Thyroid gland (tissue), 4 donors: ENCODE results near the gene GTF3C2. TPM values are rescaled to one million over a fixed set of nuclear protein-coding genes. Genes with fewer than 3 reads are reported as not detected.

Experiments
- DNase-seq, 2 donors: peaks; one replicate each; pipeline ENCODE4 v3.0.0-alpha.2; 2019
- H3K27ac ChIP-seq, 3 donors: fragments of 200-600 bp; sonication (generic); 1 replicate in 2 of 3; 2 replicates in 1 of 3; pipeline ENCODE4 v1.5.1; 2016 to 2019; ENCODE audit warnings: mild to moderate bottlenecking in 1 of 3, moderate library complexity in 1 of 3
- H3K27me3 ChIP-seq: fragments of 200-600 bp; sonication (generic); one replicate; pipeline ENCODE4 v1.5.1; 2019
- H3K36me3 ChIP-seq, 2 donors: fragments of 200-600 bp; sonication (generic); one replicate each; pipeline ENCODE4 v1.5.1; 2016 to 2019
- H3K4me1 ChIP-seq, 2 donors: fragments of 200-600 bp; sonication (generic); one replicate each; pipeline ENCODE4 v1.5.1; 2017 to 2019
- H3K4me3 ChIP-seq, 3 donors: fragments of 200-600 bp; sonication (generic); replicated peaks in 1 of 3; 1 replicate in 2 of 3; 2 replicates in 1 of 3; pipeline ENCODE4 v1.5.1; 2016; ENCODE audit warnings: mild to moderate bottlenecking in 1 of 3
- H3K9me3 ChIP-seq: fragments of 200-600 bp; sonication (generic); one replicate; pipeline ENCODE4 v1.5.1; 2017
- POLR2A ChIP-seq, 2 donors: fragments of 450-650 bp; IDR thresholded peaks; one replicate each; pipeline ENCODE4 v1.6.1; 2017; ENCODE audit warnings: antibody characterized with exemption in 2 of 2, mild to moderate bottlenecking in 2 of 2, moderate library complexity in 1 of 2
- WGBS, 2 donors: methylation state at CpG; one replicate each; pipeline ENCODE4 v1.1.5; 2017; 5-methylcytosine and 5-hydroxymethylcytosine counted together
- intact Hi-C: fragments of 100-400 bp; cut with DNase I; formaldehyde crosslinking; loops from one replicate; pipeline ENCODE4 v1.15.1; 2023
- total RNA-seq, 4 donors: library from RNA; depleted of rRNA; stranded (reverse); fragments of >200 nt; gene quantifications; one replicate each; pipeline ENCODE4 v1.2.3, GENCODE V29; 2016
- TF ChIP-seq, protein P1 (sequence below), 6 experiments: fragments of 200-600 bp in 3 of 6; fragments of 450-650 bp in 3 of 6; sonication (generic) in 3 of 6; IDR thresholded peaks; one replicate each; pipeline ENCODE4 v1.5.1; 2016 to 2019; ENCODE audit warnings: antibody characterized with exemption in 6 of 6, mild to moderate bottlenecking in 2 of 6, inconsistent platforms in 1 of 6, moderate library complexity in 1 of 6

GTF3C2 gene
- total RNA-seq = 10 to 100 TPM; 44.7 to 86.6 (median 51.8) TPM

DNA sequence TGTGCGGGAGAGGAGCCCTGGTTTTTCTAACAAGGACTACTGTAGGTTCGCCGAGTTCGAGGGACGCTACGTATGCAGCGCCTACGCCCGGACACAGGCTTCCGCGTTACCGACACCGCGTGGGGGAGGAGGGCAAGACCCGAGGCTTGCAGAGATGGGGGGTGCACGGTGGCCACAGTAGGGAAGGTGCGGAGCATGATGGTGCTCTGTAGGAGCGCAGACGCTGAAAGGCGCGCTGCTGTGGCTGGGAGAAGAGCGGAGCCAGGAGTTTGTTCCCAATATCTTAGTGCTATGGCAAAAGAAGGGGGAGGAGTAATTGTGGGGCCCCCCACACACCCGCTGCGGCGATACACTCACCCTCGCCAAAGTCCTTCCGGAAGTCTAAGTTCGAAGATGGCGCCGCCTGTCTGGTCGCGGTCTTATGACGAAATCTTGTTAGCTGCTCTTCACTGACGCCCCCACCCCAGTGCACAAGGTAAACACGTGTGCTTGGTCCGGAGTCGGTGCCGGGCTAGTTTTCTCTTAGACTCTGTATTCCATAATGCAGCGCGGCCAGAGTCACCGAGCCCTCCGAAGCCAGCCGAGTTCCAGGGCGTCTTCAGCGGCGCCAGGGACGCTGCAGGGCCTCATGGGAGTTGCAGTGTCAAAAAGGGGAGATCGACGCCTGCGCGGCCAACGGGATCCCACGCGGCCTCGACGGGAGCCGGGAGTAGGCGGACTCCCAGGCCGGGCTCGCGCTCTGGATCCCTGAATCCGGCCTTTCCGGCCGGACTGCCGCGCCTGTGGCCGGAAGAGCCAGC lies at the start of gene GTF3C2:
TSS of gene GTF3C2 (minus strand) at position 383 of the 800 bp plus-strand sequence. CDS start 13,210 bp downstream, outside the sequence.
- WGBS, 2 donors = 0% methylated on average over 48 to 52 of the region's 67 CpGs
- H3K36me3 ChIP-seq = no peaks in the 10 kb centered on the region
- peak within 1 kb of the TSS; percentile 33 to 99 (median 73) for H3K4me3 ChIP-seq
- peaks cover 22 to 30% of the 10 kb centered on the region in 2 donors for H3K4me1 ChIP-seq
- H3K9me3 ChIP-seq = no peaks in the 10 kb centered on the region
- TF ChIP-seq, protein P1, sequence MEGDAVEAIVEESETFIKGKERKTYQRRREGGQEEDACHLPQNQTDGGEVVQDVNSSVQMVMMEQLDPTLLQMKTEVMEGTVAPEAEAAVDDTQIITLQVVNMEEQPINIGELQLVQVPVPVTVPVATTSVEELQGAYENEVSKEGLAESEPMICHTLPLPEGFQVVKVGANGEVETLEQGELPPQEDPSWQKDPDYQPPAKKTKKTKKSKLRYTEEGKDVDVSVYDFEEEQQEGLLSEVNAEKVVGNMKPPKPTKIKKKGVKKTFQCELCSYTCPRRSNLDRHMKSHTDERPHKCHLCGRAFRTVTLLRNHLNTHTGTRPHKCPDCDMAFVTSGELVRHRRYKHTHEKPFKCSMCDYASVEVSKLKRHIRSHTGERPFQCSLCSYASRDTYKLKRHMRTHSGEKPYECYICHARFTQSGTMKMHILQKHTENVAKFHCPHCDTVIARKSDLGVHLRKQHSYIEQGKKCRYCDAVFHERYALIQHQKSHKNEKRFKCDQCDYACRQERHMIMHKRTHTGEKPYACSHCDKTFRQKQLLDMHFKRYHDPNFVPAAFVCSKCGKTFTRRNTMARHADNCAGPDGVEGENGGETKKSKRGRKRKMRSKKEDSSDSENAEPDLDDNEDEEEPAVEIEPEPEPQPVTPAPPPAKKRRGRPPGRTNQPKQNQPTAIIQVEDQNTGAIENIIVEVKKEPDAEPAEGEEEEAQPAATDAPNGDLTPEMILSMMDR (IDR thresholded peaks at IDR 0.05) = peak in 3 of 6 experiments; percentile 11 to 31 (median 19)
- peak in 1 of 2 donors; percentile 63 for TF ChIP-seq POLR2A (IDR thresholded peaks at IDR 0.05)
- DNase-seq = peak; percentile 96 to 97
- peak within 1 kb of the TSS; percentile 79 to 91 (median 85) for H3K27ac ChIP-seq
- intact Hi-C loops = loop anchor here (2.0 to 5.0 kb wide), 2 partner anchors 14 to 34 kb away; partner anchors contain the start of genes EIF2B4, MPV17 and SNX17
- no peaks in the 10 kb centered on the region for H3K27me3 ChIP-seq

GRCh38 chr2:27400348-27401135 lies 44.0 kb upstream of the GTF3C2 start:
- 97 to 98% methylated on average over 2 of the region's 2 CpGs for WGBS, 2 donors
- DNase-seq = no peak
- H3K4me3 ChIP-seq = no peak overlapping the region
- no peak overlapping the region for H3K27ac ChIP-seq
- H3K36me3 ChIP-seq = no peaks in the 10 kb centered on the region
- TF ChIP-seq, protein P1 (IDR thresholded peaks at IDR 0.05) = no peak
- TF ChIP-seq POLR2A (IDR thresholded peaks at IDR 0.05) = no peak
- no peaks in the 10 kb centered on the region for H3K4me1 ChIP-seq
- no peaks in the 10 kb centered on the region for H3K27me3 ChIP-seq
- intact Hi-C loops = no loop called here
- no peaks in the 10 kb centered on the region for H3K9me3 ChIP-seq

DNA sequence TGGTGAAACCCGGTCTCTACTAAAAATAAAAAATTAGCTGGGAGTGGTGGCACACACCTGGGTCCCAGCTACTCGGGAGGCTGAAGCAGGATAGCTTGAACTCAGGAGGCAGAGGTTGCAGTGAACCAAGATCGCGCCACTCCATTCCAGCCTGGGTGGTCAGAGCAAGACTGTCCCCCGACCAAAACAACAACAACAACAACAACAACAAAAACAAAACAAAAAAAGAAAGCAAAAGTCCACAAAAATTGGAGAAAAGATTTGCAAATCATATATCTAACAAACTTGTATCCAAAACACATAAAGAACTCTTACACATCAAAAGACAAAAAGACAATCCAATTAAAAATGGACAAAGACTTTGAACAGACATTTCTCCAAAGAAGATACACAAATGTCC lies 42.4 kb upstream of the GTF3C2 start:
- 95 to 98% methylated on average over 5 of the region's 5 CpGs for WGBS, 2 donors
- intact Hi-C loops = no loop called here
- no peaks in the 10 kb centered on the region for H3K27me3 ChIP-seq

DNA sequence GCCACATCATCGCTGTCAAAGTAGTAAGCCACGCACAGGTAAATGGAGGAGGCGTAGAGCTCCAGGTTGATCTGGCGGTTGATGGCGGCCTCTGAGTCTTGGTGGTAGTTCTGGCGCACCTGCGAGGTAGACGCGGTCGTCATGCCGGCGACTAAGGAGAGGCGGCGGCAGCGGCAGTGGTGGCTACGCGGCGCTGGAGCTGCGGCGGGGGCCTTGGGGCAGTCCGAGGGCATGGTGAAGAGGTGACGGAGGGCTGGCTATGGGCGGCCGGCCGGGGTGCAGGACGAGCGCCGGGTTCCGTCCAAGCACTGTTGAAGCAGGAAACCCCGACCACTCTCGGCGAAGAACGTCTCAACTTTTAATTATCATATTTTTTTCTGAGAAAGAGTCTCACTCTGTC lies 36.7 kb upstream of the GTF3C2 start:
- Histone ChIP-seq H3K9me3 (no peaks in the 10 kb centered on the region), H3K4me3 (no peak overlapping the region), H3K36me3 (no peaks in the 10 kb centered on the region), H3K27ac (no peak overlapping the region), H3K4me1 (no peaks in the 10 kb centered on the region), H3K27me3 (no peaks in the 10 kb centered on the region)
- intact Hi-C loops = no loop called here
- TF ChIP-seq, protein P1 (IDR thresholded peaks at IDR 0.05) = no peak
- DNase-seq = no peak
- WGBS, 2 donors = 97 to 98% methylated on average over 33 of the region's 33 CpGs

More for the DNA sequence above, 42.4 kb upstream of the GTF3C2 start:
- no peak for DNase-seq
- Histone ChIP-seq H3K4me3 (no peak overlapping the region), H3K27ac (no peak overlapping the region), H3K4me1 (no peaks in the 10 kb centered on the region), H3K9me3 (no peaks in the 10 kb centered on the region), H3K36me3 (no peaks in the 10 kb centered on the region)
- TF ChIP-seq, protein P1 (IDR thresholded peaks at IDR 0.05) = no peak
- TF ChIP-seq POLR2A (IDR thresholded peaks at IDR 0.05) = no peak
